GM12875 (cell line): ENCODE data around the gene MEIS1.

Experiments
- H3K4me3 ChIP-seq: one replicate; pipeline ENCODE4 v1.5.1; 2011; ENCODE audit warnings: low read depth, low read length, control low read depth
- CTCF ChIP-seq: IDR thresholded peaks from 2 replicates; pipeline ENCODE4 v1.5.1; 2011; ENCODE audit warnings: low read depth, mild to moderate bottlenecking, control low read depth, inconsistent platforms, low read length, moderate library complexity, borderline replicate concordance; ENCODE audit not compliant: insufficient read depth

Gene MEIS1

GRCh38 chr2:66508484-66509071 is 73.7 kb downstream of the MEIS1 start:
- TF ChIP-seq CTCF: no peak
- no peak overlapping the region for H3K4me3 ChIP-seq

GRCh38 chr2:66509326-66509811 is 74.4 kb downstream of the MEIS1 start:
- no peak overlapping the region for H3K4me3 ChIP-seq
- no peak for TF ChIP-seq CTCF

DNA sequence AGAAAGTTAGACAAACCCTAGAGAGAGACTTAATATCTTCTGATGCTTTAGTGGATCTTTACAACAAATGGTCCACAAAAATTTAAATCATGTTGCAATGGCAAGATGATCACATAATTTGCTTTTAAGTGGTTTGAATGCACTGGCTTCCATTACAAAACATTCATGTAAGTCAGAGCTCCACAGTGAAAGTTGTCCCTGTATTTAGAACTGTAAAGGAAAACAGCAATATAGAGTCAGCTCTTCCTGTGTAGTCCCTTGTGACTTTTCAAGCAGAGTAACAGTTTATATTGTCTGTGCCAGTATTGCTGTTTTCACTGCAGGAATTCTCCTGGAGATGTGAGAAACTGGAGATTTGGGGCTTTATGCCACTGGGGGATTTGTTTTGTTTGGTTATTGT is 77.7 kb downstream of the MEIS1 start:
- TF ChIP-seq CTCF: no peak
- no peak overlapping the region for H3K4me3 ChIP-seq

DNA sequence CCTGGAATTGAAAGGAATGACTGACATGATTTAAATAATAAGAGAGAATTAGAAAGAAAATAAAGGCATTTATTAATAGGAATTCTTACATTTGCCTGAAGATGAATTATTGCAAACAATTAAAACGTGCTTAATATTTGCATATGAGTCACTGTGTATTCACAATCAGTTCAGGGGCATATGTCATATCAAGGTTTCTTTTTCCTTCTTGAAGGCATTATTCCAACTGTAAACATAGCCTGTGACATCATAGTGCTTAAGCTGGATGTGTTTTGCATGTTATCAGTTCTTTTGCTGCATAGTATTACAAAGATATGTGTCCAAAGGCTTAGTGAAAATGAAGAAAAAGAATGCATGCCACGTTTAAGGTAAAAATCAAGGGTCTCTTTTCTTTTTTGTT is 80.8 kb downstream of the MEIS1 start:
- no peak overlapping the region for H3K4me3 ChIP-seq
- no peak for TF ChIP-seq CTCF

- H3K4me3 ChIP-seq: no peak overlapping the region
- no peak for TF ChIP-seq CTCF
Measured at GRCh38 chr2:66516499-66516898, 81.6 kb downstream of the MEIS1 start.

GRCh38 chr2:66517772-66518171 is 82.8 kb downstream of the MEIS1 start:
- TF ChIP-seq CTCF: no peak
- no peak overlapping the region for H3K4me3 ChIP-seq

GRCh38 chr2:66519264-66519843 is 84.4 kb downstream of the MEIS1 start:
- TF ChIP-seq CTCF: no peak
- no peak overlapping the region for H3K4me3 ChIP-seq
